Activated T-helper 1 cell treated with Interleukin-2 at 50 U/mL for 16 hours (primary cell): ENCODE measurements around the gene MEX3D.
"Not testable (repeated sequence)": the region's sequence is repeated elsewhere in the genome, so short reads cannot be mapped to it uniquely, and the experiment has no call there.

ENCODE experiments used
- DNase-seq: peaks from one replicate; pipeline ENCODE4 v3.0.0-alpha.2; 2020; ENCODE audit warnings: low read depth

The MEX3D gene

DNA sequence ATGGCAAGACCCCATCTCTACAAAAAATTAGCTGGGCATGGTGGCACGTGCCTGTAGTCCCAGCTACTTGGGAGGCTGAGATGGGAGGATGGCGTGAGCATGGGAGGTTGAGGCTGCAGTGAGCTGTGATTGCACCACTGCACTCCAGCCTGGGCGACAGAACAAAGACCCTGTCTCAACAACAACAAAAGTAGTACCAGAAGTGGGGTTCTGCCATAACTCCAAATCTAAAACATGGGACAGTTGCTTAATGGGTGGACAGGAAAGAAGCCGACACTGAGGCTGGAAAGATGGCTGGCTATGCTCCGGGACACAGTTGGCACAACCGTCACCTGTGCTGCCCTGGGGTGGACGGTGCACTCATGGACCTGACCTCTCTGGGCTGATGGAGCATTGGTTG, 32.4 kb downstream of the MEX3D start:
- DNase-seq = not testable (repeated sequence)

- DNase-seq = no peak
Measured at GRCh38 chr19:1534972-1535371, 33.2 kb downstream of the MEX3D start.

DNA sequence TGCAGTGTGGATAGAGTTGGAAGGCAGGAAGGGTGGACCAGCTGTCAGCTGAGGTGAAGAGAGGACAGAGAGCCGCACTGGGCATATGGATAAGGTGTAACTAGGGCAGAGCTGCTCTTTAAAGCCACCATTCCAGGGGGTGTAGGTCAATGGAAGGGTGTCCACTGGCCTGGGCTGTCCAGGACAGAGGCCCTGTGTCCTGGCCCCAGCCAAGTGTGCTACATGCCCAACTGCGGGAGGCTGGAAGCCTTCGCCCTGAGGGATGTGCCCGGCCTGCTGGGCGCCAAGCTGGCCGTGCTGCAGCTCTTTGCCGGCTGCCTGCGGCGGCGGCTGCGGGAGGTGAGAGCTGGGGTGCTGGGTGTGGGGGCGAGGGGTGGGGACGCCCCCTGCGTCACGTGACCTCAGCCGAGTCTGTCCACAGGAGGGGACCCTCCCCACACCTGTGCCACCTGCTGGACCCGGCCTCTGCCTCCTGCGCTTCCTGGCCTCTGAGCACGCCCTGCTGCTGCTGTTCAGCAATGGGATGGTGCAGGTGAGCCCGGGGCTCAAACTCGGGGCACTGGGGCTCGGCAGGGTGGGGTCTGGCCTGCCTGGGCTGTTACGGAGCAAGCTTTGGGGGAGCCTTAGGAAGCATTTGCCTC, 34.5 kb downstream of the MEX3D start:
- no peak for DNase-seq

DNA sequence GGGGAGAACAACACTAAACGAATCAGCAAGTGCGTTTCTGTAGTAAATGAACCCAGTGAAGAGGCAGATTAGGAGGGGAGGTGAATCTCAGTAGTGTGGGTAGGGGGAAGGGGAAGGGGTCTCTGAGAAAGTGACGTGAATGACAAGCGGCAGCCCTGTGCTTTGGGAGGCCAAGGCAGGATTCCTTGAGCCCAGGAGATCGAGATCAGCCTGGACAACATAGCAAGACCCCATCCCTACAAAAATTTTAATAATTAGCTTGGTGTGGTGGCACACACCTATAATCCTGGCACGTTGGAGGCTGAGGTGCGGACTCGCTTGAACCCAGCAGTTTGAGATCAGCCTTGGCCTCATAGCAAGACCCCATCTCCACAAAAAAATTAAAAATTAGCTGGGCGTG, 36.1 kb downstream of the MEX3D start:
- DNase-seq = no peak

DNA sequence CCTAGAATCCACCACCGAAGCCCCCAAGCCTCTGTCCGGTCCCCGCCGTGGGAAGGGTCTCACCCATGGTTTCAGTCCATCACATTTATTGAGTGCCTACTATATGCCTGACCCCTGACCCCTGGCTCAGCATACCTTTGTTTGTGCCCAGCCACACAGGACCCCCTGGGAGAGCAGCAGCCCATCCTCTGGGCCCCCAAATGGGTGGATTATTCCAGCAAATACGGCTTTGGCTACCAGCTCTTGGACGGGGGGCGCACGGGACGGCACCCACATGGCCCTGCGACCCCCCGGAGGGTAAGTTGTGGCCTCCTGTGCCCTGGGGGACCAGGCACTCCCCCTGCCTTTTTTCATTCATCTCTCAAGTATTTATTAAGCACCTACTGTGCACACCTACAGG, 36.5 kb downstream of the MEX3D start:
- DNase-seq = no peak

DNA sequence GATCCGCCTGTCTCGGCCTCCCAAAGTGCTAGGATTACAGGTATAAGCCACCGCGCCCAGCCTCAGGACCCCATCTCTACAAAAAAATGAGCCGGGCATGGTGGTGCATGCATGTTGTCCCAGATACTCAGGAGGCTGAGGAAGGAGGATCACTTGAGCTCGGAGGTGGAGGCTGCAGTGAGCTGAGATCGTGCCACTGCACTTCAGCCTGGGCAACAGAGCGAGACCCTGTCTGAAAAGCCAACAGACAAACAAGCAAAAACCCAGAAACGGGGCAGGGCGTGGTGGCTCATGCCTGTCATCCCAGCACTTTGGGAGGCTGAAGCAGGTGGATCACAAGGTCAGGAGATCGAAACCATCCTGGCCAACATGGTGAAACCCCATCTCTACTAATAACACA, 37.3 kb downstream of the MEX3D start:
- not testable (repeated sequence) for DNase-seq

- no peak for DNase-seq
Measured at GRCh38 chr19:1529430-1529816, 38.7 kb downstream of the MEX3D start.

DNA sequence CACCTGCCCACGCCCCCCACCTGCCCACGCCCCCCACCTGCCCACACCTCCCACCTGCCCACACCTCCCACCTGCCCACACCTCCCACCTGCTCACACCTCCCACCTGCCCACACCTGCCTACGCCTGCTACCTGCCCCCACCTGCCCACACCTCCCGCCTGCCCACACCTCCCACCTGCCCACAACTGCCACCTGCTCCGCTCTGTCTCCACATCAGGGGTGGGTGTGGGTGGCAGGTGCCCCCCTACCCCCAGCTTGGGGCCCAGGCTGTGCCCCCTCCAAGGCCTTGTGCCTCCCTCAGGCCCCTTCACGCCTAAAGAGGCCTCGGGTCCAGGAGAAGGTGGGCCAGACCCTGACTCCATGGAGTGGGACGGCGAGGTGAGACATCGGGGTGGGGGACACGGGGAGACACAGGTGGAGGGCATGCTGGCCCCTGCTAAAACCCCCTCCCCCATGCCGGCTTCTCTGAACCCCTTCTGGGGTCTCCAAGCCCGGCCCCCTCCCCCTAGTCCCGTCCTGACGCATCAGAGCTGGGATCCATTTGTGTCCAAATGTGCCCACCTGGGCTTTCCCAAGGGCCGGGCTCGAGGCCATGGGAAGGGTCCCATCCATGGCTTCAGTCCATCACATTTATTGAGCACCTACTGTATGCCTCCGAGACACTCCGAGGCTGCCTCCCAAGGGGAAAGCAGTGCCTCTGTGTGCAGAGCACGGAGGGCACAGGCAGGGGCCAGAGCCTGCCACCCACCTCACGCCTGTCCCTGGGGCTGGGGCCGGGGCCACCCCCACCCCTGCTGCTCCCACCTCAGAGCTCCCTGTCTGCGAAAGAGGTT, 39.3 kb downstream of the MEX3D start:
- no peak for DNase-seq

DNA sequence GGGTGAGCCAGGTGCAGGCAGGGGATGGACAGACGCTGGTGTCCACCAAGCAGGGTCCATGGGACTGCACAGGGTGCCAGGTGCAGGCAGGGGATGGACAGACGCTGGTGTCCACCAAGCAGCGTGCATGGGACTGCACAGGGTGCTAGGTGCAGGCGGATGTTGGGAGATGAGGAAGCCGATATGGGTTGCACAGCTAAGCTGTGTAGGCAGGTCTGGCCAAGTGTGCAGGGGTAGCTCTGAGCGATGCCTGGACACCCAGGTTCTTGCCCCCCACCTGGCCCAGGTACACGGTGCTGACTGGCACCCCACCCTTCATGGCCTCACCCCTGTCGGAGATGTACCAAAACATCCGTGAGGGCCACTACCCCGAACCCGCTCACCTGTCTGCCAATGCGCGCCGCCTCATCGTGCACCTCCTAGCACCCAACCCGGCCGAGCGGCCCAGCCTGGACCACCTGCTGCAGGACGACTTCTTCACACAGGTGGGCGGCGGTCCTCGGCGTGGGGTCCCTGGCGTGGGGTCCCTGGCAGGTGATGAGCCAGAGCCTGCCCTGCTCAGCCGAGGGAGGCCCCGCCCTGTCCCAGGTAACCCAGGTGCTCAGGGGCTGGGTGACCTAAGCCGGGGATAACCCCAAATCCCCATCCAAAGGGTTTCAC, 40.3 kb downstream of the MEX3D start:
- DNase-seq = no peak

DNA sequence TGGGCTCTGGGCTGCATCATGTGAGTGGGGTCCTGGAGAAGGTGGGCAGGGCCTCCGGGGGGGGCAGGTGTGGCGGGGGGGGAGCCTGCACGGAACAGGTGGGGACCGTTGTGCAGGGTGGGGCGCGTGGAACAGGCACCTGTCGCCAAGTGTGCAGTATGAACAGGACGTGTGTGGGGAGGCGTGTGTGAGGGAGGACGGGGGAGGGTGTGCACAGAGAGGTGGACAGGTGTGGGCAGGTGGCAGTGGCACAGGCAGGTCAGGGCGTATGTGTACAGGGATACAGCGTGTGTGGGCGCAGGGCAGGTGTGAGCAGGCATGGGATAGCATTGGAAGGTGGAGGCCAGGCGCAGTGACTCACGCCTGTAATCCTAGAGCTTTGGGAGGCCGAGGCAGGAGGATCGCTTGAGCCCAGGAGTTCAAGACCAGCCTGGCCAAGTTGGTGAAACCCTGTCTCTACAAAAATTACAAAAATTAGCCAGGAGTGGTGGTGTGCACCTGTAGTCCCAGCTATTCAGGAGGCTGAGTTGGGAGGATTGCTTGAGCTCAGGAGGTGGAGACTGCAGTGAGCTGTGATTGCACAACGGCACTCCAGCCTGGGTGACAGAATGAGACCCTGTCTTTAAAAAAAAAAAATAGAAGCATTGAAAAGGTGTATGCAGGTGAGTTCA, 41.0 kb downstream of the MEX3D start:
- no peak for DNase-seq

GRCh38 chr19:1526066-1526778, 41.9 kb downstream of the MEX3D start:
- no peak for DNase-seq

GRCh38 chr19:1525343-1525742, 42.8 kb downstream of the MEX3D start:
- no peak for DNase-seq

DNA sequence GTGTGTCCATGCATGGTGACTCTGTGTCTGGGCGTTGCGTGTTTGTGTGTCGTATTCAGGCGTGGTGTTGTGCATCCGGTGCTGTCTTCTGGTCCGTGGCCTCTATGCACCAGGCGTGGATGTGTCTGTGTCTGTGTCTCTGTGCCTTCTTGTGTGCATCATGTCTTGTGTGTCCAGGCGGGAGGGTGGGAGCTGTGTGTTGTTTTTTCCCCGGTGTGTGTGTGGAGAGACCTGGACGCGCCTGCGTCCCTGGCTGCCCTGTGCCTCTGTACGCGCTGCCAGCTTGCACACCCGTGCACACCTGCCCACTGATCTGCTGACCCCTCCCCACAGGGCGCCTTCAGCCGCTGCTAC, 43.2 kb downstream of the MEX3D start:
- no peak for DNase-seq

- DNase-seq = no peak
Measured at GRCh38 chr19:1524287-1524971, 43.7 kb downstream of the MEX3D start.

- no peak for DNase-seq
Measured at GRCh38 chr19:1523412-1524286, 44.5 kb downstream of the MEX3D start, which contains the start of gene PLK5. TSS of gene PLK5 (plus strand) at chr19:1524077. CDS start at chr19:1526997, 2,920 bp downstream.

DNA sequence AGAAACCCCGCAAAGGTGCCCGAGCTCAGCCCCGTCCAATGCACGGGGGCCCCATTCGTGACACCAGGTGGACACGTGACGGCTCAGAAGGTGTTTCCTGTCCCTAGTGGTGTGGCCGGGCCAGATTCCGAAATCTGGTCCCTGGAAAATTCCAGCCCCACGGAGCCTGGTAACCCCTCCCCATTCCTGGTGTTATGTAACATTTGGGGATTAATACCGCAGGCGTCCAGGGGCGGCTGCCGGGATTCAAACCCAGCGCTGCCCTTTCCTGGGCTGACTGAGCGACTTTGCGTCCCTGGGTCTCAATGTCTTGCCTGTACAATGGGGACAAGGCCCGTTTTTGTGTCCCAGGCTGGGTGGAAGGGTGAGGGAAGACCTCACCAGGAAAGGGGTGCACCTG, 45.3 kb downstream of the MEX3D start:
- DNase-seq = no peak

GRCh38 chr19:1522061-1522460, 46.1 kb downstream of the MEX3D start:
- DNase-seq = no peak

GRCh38 chr19:1521636-1522035, 46.5 kb downstream of the MEX3D start:
- no peak for DNase-seq

DNA sequence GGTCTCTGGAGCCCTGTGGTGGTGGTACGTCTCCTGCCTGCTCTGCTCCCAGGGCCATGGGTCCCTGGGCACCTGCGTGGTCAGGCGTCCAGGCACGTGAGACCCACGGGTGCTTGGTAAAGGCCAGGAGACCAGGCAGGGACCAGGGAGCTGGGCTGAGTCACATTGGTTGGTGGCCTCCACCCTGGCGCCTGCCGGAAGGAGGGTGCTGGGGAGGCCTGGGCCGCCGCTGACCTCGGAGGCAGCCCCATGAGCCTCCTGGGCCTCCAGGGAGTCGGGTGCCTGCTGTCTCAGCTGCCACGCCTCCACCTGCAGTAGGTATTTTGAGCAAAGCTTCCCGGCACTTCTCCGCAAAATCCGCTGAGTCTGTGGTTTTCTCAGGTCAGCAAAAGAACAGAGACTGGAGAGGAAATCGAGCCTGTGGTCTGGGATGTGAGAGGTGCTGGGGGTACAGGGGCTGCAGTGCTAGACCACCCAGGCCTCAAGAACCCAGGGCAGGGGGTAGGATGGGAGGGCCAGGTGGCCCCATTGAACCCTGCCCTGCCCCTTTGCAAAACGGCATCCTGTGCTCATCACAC, 47.8 kb downstream of the MEX3D start:
- no peak for DNase-seq

DNA sequence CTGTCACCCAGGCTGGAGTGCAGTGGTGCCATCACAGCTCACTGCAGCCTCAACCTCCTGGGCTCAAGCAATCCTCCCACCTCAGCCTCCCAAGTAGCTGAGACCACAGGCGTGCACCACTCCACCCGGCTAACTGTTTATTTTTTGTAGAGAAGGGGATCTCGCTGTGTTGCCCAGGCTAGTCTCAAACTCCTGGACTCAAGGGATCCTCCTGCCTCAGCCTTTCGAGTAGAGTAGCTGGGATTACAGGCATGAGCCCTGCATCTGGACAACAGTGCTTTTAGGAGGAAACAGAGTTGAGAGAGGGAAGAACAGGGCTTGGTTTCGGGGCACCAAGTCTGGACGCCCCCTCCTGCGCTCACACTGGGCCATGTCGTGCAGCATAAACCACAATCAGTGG, 48.3 kb downstream of the MEX3D start:
- DNase-seq = not testable (repeated sequence)
